ENCODE measurements around the gene LSM8. TPM values are rescaled to one million over a fixed set of nuclear protein-coding genes. Genes with fewer than 3 reads are reported as not detected.
"Not testable (repeated sequence)": the region's sequence is repeated elsewhere in the genome, so short reads cannot be mapped to it uniquely, and the experiment has no call there.

The LSM8 gene
- total RNA-seq, 1 donor from 2014 or later, result 20.0 TPM

DNA sequence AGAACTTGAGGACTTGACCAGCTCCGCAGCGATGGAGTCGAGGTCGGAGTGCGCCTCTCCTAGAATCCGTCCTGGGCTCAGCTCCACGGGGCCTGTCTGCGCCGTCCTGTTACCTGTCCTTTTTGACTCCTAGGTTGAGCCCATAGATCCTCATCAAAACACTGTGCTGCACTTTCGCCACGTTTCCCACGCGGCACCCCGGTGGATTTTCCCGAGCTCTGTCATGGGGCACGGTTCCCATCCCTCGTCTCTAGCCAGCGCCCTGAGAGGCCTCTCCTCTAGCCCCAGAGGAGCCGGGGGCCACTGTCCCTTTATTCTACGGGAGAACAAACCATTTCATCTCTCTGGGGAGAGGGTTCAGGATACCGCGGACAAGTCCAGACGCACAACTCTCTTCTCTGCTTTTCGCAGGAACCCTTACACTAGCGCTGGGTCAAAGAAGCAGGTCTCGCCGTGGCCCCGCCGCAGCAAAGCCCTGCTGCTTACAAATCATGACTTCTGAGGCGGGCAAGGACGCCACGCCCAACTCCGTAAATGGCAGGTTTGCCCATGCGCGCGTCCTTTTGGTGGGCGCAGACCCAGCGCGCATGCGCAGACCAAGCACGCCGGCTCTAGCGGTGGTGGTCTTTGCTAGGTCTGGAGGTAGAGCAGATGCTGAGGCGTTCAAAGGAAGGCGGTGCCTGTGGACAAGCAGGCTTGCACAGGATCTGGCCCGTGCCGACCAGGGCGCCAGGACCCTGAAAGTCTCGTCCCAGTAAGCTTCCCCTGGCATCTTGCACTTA lies 30.3 kb downstream of the LSM8 start:
- peak; percentile 70 for DNase-seq (ENCODE audit: low spot score)

DNA sequence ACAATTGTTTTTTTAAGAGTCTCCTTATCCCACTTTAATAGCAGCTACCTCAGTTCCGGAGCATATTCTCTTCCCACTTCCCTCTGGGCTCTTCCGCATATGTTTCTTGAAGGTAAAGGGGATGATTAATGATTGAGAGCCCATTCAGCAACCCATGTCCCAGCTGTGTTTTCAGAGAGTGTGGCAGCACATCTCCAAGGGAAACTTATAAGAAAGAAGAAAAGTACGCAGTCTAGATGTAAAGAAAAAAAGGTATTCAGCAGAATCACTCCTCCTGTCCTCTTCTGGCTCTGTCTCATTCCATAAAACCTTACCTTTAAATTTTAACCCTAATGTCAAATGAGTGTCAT lies 30.8 kb downstream of the LSM8 start:
- DNase-seq (ENCODE audit: low spot score), result no peak

DNA sequence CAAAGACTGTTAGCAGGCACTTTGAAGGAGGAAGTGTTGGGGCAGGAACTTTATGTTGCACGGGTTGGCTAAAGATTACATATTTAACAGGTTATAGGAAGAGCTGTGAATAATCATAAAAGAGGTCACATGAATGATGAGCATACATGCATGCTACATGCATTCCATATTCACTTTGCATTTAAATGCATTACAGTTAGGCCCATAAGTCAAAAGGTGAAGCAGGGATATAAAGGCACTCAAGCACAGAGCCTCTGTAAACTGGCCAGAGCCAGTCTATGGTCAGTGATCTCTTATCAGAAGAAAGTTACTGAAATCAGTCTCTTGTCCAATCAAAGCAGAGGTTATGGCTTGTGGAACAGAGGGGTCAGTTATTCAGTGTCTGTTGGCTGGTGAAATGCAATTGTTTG lies 33.3 kb downstream of the LSM8 start:
- no peak for DNase-seq (ENCODE audit: low spot score)

DNA sequence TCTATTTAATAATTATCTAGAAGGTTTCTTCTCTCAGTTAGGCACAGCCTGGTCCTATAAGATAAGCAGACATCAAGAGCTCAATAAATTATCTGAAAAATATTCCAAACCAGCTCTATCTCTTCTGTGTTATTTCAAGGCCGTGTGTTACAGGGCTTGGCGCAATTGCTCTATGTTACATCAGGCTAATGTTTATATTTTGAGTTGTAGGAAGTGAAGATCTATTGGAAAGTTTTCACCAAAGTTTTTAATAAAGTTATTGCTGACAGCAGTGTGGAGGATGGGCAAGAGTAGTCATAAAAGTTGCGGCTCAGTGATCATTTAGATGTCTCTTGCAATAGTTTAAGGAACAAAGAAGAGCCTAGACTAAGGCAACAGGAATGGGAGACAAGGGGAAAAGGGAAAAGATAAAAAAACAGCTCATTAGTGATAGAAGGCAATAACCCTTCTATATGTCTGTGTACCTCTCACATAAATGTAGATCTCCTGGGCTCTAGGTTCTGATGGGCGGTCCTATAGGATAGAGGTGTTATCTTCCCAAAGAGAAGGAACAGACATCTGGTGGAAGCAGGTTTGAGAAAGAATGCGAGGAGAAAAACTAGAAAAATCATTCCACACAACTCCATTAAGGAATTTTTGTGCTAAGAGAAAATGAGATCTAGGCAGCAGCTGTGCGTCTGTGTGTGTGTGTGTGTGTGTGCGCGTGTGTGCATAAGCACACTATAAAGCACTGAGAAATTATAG lies 34.6 kb downstream of the LSM8 start:
- no peak for DNase-seq (ENCODE audit: low spot score)

DNA sequence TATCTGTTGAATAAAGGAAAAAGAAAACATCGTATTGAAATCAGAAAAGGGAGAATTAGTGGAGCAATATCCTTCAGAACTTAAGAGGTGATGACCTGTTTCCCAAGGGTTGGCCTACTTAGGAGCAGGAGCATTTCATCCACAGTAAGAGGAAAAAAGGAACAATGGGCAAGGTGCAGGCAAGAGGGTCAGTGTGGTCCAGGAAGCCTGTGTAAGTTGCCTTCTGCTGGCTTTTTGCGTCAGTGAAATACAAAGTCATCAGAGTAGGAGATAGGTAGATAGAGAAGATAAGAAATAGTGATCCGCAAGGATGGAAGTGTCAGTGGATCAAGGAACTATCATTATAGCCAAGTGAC lies 35.2 kb downstream of the LSM8 start:
- no peak for DNase-seq (ENCODE audit: low spot score)

DNA sequence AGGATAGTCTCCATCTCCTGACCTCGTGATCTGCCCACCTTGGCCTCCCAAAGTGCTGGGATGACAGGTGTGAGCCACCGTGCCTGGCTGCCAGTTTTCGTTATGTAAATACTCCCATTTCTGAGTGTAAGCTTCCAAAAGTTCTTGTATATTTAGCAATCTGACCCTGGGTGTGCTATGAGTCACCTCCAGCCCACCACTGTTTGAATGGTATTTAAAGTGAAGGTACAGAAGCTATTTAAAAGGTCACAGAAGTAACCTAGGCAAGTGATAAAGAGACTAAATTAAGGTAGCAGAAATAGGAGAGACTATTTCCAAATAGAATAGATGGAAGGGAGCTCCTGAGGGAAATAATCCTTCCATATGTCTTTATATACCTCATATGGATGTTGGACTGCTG lies 36.6 kb downstream of the LSM8 start:
- no peak for DNase-seq (ENCODE audit: low spot score)

DNA sequence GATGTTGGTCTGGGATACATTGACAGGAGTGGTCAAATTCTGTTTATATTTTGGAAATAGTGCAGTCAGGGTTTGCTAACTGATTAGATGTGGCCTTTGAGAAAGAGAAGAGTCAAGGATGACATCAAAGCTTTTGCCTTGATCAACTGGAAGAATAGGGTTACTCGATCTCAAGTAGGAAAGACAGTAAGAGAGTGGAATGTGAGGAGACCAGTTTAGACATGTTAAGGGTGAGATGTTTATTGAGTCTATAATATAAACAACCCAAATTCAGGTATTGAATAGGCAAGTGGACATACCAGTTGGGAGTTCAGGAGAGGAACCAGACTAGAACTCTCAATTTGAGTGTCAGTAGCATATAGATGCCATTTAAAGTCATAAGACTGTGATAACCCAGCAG lies 38.6 kb downstream of the LSM8 start:
- DNase-seq (ENCODE audit: low spot score), result no peak

DNA sequence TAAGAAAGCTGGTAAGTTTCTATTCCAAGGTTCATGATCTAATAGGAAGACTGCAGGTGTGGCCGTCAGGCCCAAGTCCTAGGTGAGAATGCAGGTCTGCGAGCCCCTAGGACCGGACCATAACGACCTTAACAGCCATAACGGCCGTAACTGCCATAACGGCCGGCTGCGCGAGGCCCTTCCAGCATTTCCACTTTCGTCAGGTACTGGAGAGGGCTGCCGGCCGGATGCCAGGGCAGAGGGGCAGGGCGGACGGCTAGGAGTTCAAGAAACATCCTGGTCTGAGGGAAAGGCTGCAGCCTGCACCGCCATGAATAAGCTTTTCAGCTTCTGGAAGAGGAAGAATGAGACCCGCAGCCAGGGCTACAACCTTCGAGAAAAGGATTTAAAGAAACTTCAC lies 40.6 kb downstream of the LSM8 start, which contains the start of gene ANKRD7:
Gene ANKRD7 (plus strand): TSS at position 184 of the 400 bp plus-strand sequence. CDS start 127 bp downstream, at position 311.
- no peak for DNase-seq (ENCODE audit: low spot score)

DNA sequence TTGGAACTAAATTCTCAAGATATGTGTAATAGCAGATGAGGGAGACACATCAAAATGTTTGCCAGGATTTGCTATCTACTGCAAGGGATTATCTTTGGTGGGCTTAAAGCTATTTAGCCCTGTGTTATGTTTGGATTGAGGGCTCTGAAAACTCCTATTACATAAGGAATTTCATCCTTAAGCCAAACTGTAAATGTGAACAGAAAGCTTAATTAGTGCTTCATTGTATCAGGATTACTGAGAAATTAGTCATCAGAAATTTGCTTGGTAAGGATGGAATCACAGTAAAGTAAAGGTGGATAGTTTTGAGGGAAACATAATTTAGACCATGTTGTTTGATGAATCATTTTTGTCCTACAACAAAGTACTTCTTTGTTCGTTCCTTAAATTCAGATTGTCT lies 48.9 kb downstream of the LSM8 start:
- DNase-seq (ENCODE audit: low spot score), result no peak

DNA sequence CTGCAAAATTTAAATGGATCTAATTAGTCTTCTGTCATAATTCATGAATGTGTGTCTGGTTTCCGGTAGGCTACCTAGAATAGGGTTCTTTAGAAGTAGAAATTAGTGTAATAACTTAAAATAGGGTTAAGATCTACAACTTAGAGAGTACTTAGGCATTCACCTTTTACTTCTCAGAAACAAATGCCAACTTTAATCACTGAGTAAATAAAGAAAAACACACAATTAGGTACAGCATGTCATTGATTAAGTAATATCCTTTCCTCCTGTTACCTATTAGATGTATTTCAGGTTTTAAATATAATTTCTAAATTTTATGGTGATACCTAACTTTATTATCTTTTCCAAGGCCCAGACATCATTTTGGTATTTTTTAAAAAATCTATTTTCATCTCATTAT lies 49.8 kb downstream of the LSM8 start:
- DNase-seq (ENCODE audit: low spot score), result no peak

DNA sequence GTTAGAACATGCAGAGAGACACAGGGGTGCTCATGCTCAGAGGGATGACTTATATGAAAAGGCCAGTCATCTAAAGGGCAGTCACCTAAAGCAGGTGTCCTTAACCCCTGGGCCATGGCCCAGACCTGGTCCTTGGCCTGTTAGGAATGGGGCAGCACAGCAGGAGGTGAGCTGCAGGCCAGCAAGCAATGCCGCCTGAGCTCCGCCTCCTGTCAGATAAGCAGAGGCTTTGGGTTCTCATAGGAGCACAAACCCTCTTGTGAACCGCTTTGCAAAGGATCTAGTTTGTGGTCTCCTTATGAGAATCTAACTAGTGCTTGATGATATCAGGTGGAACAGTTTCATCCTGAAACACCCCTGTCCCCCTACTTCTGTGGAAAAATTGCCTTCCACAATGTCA lies 55.0 kb downstream of the LSM8 start:
- no peak for DNase-seq (ENCODE audit: low spot score)

DNA sequence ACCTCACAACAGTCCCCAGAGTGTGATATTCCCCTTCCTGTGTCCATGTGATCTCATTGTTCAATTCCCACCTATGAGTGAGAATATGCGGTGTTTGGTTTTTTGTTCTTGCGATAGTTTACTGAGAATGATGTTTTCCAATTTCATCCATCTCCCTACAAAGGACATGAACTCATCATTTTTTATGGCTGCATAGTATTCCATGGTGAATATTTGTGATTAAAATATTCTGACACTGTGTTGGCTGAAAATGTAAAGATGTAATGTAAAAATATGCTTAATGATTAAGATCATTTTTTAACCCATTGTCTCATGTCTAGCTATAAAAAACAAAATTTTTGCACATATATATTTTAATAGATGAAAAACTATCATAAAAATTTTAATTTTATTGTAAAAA lies 56.4 kb downstream of the LSM8 start:
- DNase-seq (ENCODE audit: low spot score), result not testable (repeated sequence)

Other genes with a start within 250 kb of the LSM8 start
- not detected for gene ANKRD7, start 40.5 kb downstream of the LSM8 start, total RNA-seq

Data from mucosa of gallbladder (tissue), 1 donor.